Hair follicular keratinocyte (primary cell): ENCODE data around the gene SLC9A6. TPM values are rescaled to one million over a fixed set of nuclear protein-coding genes. Genes with fewer than 3 reads are reported as not detected.

ENCODE experiments used
- total RNA-seq: library from RNA; depleted of rRNA; stranded (reverse); fragments of >200 nt; gene quantifications from 2 replicates; pipeline ENCODE4 v1.2.3, GENCODE V29; 2015

SLC9A6 gene
- 10.2 and 11.5 TPM in 2 replicates for total RNA-seq

DNA sequence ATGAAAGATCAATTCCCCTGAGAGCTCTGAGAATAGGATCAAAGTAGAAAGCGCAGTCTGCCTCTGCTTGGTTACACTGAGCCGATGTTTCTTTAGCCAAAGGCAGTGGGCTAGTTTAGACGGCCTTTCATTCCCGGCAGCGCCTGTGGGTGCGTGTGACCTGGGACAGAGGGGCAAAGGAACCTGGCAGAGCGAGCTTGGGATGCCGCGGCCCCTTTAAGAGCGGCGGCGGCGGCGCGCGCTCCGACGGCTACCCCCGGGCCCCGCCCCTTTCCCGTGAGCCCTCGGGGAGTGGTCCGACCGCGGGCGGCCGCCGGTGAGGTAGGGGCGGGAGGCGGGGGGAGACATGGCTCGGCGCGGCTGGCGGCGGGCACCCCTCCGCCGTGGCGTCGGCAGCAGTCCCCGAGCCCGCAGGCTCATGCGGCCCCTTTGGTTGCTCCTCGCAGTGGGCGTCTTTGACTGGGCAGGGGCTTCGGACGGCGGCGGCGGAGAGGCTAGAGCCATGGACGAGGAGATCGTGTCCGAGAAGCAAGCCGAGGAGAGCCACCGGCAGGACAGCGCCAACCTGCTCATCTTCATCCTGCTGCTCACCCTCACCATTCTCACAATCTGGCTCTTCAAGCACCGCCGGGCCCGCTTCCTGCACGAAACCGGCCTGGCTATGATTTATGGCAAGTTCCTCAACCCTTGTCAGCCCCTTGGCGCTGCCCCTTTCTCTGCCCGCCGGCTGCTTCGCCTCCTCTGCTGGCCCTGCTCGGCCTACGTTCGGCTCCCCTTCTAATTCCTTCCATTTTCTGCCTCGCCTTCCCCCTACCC lies at the start of gene SLC9A6:
Gene SLC9A6, plus strand, starts transcription at position 279 of the 816 bp plus-strand sequence. Its CDS starts 224 bp downstream, at position 503.

DNA sequence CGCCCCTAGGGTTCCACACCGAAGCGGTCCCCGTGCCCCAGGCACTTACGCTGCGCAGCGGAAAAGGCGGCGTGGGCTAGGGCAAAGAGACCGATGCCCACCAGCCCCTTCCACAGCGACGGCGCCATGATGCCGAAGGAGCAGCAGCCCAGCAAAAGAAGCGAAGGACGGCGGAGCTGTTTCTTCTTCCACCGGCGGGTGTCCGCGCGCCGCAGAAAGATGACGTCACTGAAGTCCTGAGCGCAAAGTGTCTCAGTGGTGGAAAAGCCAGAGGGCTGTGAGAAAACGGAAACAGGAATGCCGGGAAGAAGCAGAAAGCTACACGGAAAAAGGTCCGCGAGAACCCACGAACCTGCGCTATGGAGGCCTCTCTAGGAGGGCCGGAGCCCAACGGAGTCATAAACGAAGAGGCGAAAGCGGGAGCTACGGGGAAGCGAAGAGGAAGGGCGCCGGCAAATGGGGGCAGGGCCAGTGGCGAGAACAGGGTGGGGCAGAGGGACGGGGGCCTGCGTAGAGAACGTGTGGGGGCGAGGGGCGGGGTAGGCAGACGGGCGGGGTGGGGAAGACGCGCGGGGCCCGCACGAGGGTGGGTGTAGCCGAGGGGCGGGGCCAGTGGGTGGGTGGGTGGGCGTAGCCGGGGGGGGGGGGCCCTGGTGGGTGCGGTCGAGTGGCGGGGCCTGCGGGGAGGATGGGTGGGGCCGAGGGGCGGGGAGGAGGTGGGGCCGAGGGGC lies 11.5 kb upstream of the SLC9A6 start, which contains the start of gene MMGT1:
Gene MMGT1, minus strand, starts transcription at position 441 of the 731 bp plus-strand sequence. Its CDS starts 313 bp downstream, at position 128.

Other genes starting within 250 kb of the SLC9A6 start
- gene CT45A3, start 217.2 kb upstream of the SLC9A6 start, total RNA-seq, result not detected in 2 replicates
- not detected in 2 replicates for gene CT45A5, start 199.9 kb upstream of the SLC9A6 start, total RNA-seq
- not detected in 2 replicates for gene CT45A6, start 182.6 kb upstream of the SLC9A6 start, total RNA-seq
- not detected in 2 replicates for gene CT45A2, start 165.4 kb upstream of the SLC9A6 start, total RNA-seq
- not detected in 2 replicates for gene CT45A7, start 148.2 kb upstream of the SLC9A6 start, total RNA-seq
- gene CT45A8, start 130.9 kb upstream of the SLC9A6 start, total RNA-seq, result not detected in 2 replicates
- gene CT45A9, start 113.6 kb upstream of the SLC9A6 start, total RNA-seq, result not detected in 2 replicates
- gene CT45A10, start 92.0 kb upstream of the SLC9A6 start, total RNA-seq, result not detected in 2 replicates
- gene SAGE1, start 91.7 kb upstream of the SLC9A6 start, total RNA-seq, result not detected in 2 replicates
- 16.9 and 18.8 TPM in 2 replicates for gene MMGT1, start 11.4 kb upstream of the SLC9A6 start, total RNA-seq
- gene FHL1, start 162.1 kb downstream of the SLC9A6 start, total RNA-seq, result 103 and 220 TPM in 2 replicates